Transverse colon (tissue), 4 donors: ENCODE data around the gene ZBTB39. TPM values are rescaled to one million over a fixed set of nuclear protein-coding genes. Genes with fewer than 3 reads are reported as not detected.
"Not testable (repeated sequence)": the region's sequence is repeated elsewhere in the genome, so short reads cannot be mapped to it uniquely, and the experiment has no call there.

Experiments used
- DNase-seq: peaks from one replicate; pipeline ENCODE4 v3.0.0-alpha.2; 2019
- H3K27ac ChIP-seq, 4 donors: fragments of 200-600 bp; sonication (generic); 2 replicates each; pipeline ENCODE4 v1.5.1; 2016 to 2018; ENCODE audit warnings: inconsistent platforms in 4 of 4
- H3K27me3 ChIP-seq: fragments of 200-600 bp; sonication (generic); 2 replicates; pipeline ENCODE4 v1.5.1; 2017; ENCODE audit warnings: inconsistent platforms
- H3K36me3 ChIP-seq, 4 donors: fragments of 200-600 bp; sonication (generic); 2 replicates each; pipeline ENCODE4 v1.5.1; 2017 to 2019; ENCODE audit warnings: inconsistent platforms in 4 of 4
- H3K4me1 ChIP-seq, 4 donors: fragments of 200-600 bp; sonication (generic); 2 replicates each; pipeline ENCODE4 v1.5.1; 2017 to 2020; ENCODE audit warnings: inconsistent platforms in 4 of 4
- H3K4me3 ChIP-seq, 4 donors: fragments of 200-600 bp; sonication (generic); 1 replicate in 1 of 4; 2 replicates in 3 of 4; pipeline versions ENCODE4 v1.5.1 to v1.6.1; 2017 to 2019; ENCODE audit warnings: inconsistent platforms in 4 of 4
- H3K9me3 ChIP-seq, 2 donors: fragments of 200-600 bp; sonication (generic); 2 replicates each; pipeline ENCODE4 v1.5.1; 2017 to 2019; ENCODE audit warnings: inconsistent platforms in 2 of 2
- EP300 ChIP-seq: sonication (generic); formaldehyde crosslinking; IDR thresholded peaks from one replicate; pipeline ENCODE4 v1.6.1; 2017; ENCODE audit warnings: antibody characterized with exemption, low read depth
- POLR2A ChIP-seq: fragments of 450-650 bp; IDR thresholded peaks from one replicate; pipeline ENCODE4 v1.6.1; 2016; ENCODE audit warnings: antibody characterized with exemption, mild to moderate bottlenecking, moderate library complexity
- POLR2AphosphoS5 ChIP-seq, 3 donors: sonication (generic); formaldehyde crosslinking; IDR thresholded peaks; one replicate each; pipeline ENCODE4 v1.6.1; 2016; ENCODE audit warnings: antibody characterized with exemption in 3 of 3
- WGBS, 2 donors: methylation state at CpG; one replicate each; pipeline ENCODE4 v1.1.5; 2018; ENCODE audit warnings: low coverage in 1 of 2; 5-methylcytosine and 5-hydroxymethylcytosine counted together
- in situ Hi-C, 4 donors: fragments of 200-750 bp; cut with MboI; loops; one replicate each; pipeline versions ENCODE4 v1.15.0 to v1.15.1; 2017; ENCODE audit warnings: low sequenced_read_pairs in 3 of 4, low pct_ligation_motif_present in 1 of 4, low pct_unique_long_range_greater_than_20kb in 1 of 4
- intact Hi-C: fragments of 100-400 bp; cut with DNase I; formaldehyde crosslinking; loops from one replicate; pipeline ENCODE4 v1.15.1; 2023; ENCODE audit warnings: low total_unique reads
- total RNA-seq, 4 donors: library from RNA; depleted of rRNA; stranded (reverse); fragments of >200 nt; gene quantifications; one replicate each; pipeline ENCODE4 v1.1.0, GENCODE V29; 2016
- TF ChIP-seq, protein P1 (sequence below), 5 experiments: fragments of 200-600 bp in 3 of 5; fragments of 450-650 bp in 2 of 5; sonication (generic) in 3 of 5; IDR thresholded peaks; 1 replicate in 2 of 5; 2 replicates in 3 of 5; pipeline ENCODE4 v1.5.1; 2016 to 2017; ENCODE audit warnings: antibody characterized with exemption in 5 of 5, inconsistent platforms in 3 of 5, mild to moderate bottlenecking in 2 of 5, moderate library complexity in 1 of 5

Gene ZBTB39
- total RNA-seq, 4 donors from 2014 or later = 3.4 to 8.0 (median 4.8) TPM

DNA sequence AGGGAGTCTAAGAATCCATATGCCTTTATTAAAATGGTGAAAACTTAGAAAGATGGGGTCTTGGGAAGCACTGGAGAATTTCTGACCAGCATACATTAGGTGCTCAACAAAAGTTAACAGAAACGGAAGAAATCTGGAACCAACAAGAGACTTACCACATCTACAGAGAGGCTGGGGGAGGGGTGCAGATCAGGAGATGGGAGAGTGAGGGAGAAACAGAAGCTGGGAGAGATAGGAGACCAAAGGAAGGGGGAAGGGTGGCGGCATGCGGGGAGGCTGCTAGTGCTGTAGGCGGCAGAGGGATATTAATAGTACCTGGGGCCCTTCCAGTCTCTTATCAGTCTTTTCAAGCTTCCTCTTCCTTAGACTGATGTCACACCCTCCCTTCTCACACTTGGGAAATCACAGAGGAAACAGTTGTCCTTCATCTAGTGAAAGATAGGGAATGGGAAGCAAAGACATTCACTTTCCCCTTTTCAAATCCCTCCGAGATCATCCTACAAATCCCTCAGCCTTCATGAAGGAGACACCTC is 18.1 kb downstream of the ZBTB39 start:
- Histone ChIP-seq H3K27ac (no peak overlapping the region), H3K9me3 (no peaks in the 10 kb centered on the region), H3K36me3 (no peaks in the 10 kb centered on the region), H3K27me3 (no peaks in the 10 kb centered on the region), H3K4me3 (no peak overlapping the region), H3K4me1 (peaks cover 0 to 18% (median 1%) of the 10 kb centered on the region in 4 donors)
- 51 to 67% methylated on average over 5 of the region's 5 CpGs for WGBS, 2 donors
- DNase-seq = no peak
- intact Hi-C loops = no loop called here
- no peak for TF ChIP-seq POLR2AphosphoS5 (IDR thresholded peaks at IDR 0.05)
- TF ChIP-seq, protein P1, sequence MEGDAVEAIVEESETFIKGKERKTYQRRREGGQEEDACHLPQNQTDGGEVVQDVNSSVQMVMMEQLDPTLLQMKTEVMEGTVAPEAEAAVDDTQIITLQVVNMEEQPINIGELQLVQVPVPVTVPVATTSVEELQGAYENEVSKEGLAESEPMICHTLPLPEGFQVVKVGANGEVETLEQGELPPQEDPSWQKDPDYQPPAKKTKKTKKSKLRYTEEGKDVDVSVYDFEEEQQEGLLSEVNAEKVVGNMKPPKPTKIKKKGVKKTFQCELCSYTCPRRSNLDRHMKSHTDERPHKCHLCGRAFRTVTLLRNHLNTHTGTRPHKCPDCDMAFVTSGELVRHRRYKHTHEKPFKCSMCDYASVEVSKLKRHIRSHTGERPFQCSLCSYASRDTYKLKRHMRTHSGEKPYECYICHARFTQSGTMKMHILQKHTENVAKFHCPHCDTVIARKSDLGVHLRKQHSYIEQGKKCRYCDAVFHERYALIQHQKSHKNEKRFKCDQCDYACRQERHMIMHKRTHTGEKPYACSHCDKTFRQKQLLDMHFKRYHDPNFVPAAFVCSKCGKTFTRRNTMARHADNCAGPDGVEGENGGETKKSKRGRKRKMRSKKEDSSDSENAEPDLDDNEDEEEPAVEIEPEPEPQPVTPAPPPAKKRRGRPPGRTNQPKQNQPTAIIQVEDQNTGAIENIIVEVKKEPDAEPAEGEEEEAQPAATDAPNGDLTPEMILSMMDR (IDR thresholded peaks at IDR 0.05) = no peak
- no peak for TF ChIP-seq EP300
- TF ChIP-seq POLR2A = no peak
- in situ Hi-C loops = loop anchor here (5.0 to 10.0 kb wide), 2 partner anchors 143 to 231 kb away; no protein-coding TSS in a partner anchor

DNA sequence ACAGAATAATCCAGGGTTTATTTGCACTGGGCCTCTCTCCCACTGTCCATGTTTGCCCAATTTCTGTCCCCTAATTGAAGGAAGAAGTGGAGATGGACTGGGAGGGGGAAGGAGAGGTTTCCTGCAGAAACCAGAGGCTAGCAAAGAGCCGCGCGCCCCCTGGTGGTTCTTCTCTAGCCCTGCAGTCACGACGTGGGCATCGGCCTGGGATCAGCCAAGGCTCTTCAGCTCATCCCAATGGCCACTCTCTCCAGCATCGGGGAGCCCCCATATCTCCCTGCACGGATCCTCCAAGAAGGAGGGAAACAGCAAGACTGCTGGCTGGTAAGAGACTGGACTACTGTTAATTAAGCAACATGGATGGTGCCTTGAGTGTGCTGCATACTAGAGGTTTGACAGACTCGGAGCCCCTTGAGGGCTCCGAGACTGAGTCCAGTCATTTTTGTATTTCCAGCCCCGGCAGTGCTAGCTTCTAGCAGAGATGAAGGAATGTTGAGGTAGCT is 18.7 kb downstream of the ZBTB39 start:
- Histone ChIP-seq H3K4me1 (peaks cover 0 to 18% (median 1%) of the 10 kb centered on the region in 4 donors), H3K27ac (no peak overlapping the region), H3K36me3 (no peaks in the 10 kb centered on the region), H3K27me3 (no peaks in the 10 kb centered on the region), H3K4me3 (no peak overlapping the region), H3K9me3 (no peaks in the 10 kb centered on the region)
- peak; percentile 85 for DNase-seq
- in situ Hi-C loops = loop anchor here (5.0 to 10.0 kb wide), 2 partner anchors 143 to 230 kb away; no protein-coding TSS in a partner anchor
- intact Hi-C loops = loop anchor here (2.0 kb wide), 1 partner anchor 231 kb away; no protein-coding TSS in a partner anchor
- WGBS, 2 donors = 23 to 100% methylated on average over 2 to 11 of the region's 11 CpGs
- no peak for TF ChIP-seq EP300
- TF ChIP-seq, protein P1 (IDR thresholded peaks at IDR 0.05) = peak; percentile 92 to 96 (median 96)

DNA sequence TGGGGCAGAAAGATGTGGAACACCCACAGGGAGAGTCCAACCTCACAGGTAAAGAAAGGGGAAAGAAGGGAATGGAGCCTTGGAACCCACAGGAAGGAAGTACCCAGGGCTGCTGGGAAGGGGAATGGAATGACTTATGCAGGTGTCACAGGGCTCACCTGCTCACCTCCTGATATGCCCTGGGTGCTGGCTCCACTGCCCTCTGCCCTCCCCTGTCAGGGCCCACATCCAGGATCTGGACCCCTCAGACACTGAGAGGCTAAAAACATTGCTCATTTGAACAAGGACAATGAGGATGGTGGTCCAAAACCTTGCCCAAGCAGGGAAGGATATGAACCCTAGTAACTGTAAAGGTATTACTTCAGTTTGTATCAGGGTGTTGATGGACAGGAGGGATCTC is 19.3 kb downstream of the ZBTB39 start:
- TF ChIP-seq EP300 (no peak), POLR2AphosphoS5 (IDR thresholded peaks at IDR 0.05) (no peak), POLR2A (no peak)
- TF ChIP-seq, protein P1 (IDR thresholded peaks at IDR 0.05) = no peak
- H3K27ac ChIP-seq = no peak overlapping the region
- no peak overlapping the region for H3K4me3 ChIP-seq
- intact Hi-C loops (loop anchor here (2.0 kb wide), 1 partner anchor 230 kb away; no protein-coding TSS in a partner anchor), in situ Hi-C loops (loop anchor here (5.0 to 10.0 kb wide), 2 partner anchors 142 to 230 kb away; no protein-coding TSS in a partner anchor)
- no peaks in the 10 kb centered on the region for H3K27me3 ChIP-seq
- no peaks in the 10 kb centered on the region for H3K36me3 ChIP-seq
- no peaks in the 10 kb centered on the region for H3K9me3 ChIP-seq
- DNase-seq = no peak
- peaks cover 0 to 17% (median 1%) of the 10 kb centered on the region in 4 donors for H3K4me1 ChIP-seq

DNA sequence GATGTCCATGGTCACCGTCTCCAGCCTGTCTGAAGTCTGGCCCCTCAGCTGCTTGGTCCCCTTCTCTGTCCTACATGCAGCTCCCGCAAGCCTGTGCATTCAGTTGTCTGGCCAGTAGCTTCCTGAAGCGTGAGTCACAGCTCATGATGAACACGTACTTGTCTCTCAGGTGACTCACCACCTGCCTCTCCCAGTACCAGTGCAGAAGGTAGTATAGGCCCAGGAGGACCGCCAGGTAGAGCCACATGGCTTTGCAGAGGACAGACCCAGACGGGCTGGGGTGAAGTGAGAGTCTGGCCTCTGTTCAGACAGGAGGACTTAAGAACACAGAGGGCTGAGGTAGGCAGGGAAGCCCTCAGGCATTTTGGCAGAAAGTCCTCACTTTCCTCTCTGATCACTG is 20.6 kb downstream of the ZBTB39 start:
- not testable (repeated sequence) for H3K9me3 ChIP-seq, H3K36me3 ChIP-seq, H3K27me3 ChIP-seq, H3K4me1 ChIP-seq, H3K4me3 ChIP-seq, DNase-seq, H3K27ac ChIP-seq
- WGBS, 2 donors = 52 to 73% methylated on average over 3 to 6 of the region's 6 CpGs
- in situ Hi-C loops = loop anchor here (5.0 to 10.0 kb wide), 2 partner anchors 141 to 228 kb away; no protein-coding TSS in a partner anchor
- intact Hi-C loops = loop anchor here (2.0 kb wide), 1 partner anchor 229 kb away; no protein-coding TSS in a partner anchor
